Femur (tissue), 1 donor: ENCODE data around the gene HPSE2.

Experiments used
- DNase-seq: peaks from one replicate; pipeline ENCODE4 v3.0.0-alpha.2; 2017

Gene HPSE2

GRCh38 chr10:98667081-98667480 is 568.6 kb downstream of the HPSE2 start:
- DNase-seq = no peak

GRCh38 chr10:98666276-98666675 is 569.4 kb downstream of the HPSE2 start:
- DNase-seq = no peak

- DNase-seq = no peak
These were observed 571.2 kb downstream of the HPSE2 start for GRCh38 chr10:98664329-98665042.

GRCh38 chr10:98659951-98660350 is 575.7 kb downstream of the HPSE2 start:
- no peak for DNase-seq

- DNase-seq = no peak
These were observed 580.2 kb downstream of the HPSE2 start for GRCh38 chr10:98655492-98655891.

GRCh38 chr10:98649170-98649569 is 586.5 kb downstream of the HPSE2 start:
- no peak for DNase-seq

- no peak for DNase-seq
These were observed 588.4 kb downstream of the HPSE2 start for GRCh38 chr10:98646998-98647917.

GRCh38 chr10:98644466-98644865 is 591.2 kb downstream of the HPSE2 start:
- no peak for DNase-seq

GRCh38 chr10:98642281-98642680 is 593.4 kb downstream of the HPSE2 start:
- no peak for DNase-seq

GRCh38 chr10:98638920-98639319 is 596.7 kb downstream of the HPSE2 start:
- no peak for DNase-seq

GRCh38 chr10:98636921-98637329 is 598.7 kb downstream of the HPSE2 start:
- no peak for DNase-seq

- DNase-seq = no peak
These were observed 603.0 kb downstream of the HPSE2 start for GRCh38 chr10:98632456-98633150.

GRCh38 chr10:98628206-98628605 is 607.4 kb downstream of the HPSE2 start:
- DNase-seq = no peak

- no peak for DNase-seq
These were observed 607.9 kb downstream of the HPSE2 start for GRCh38 chr10:98627711-98628110.

- no peak for DNase-seq
These were observed 610.7 kb downstream of the HPSE2 start for GRCh38 chr10:98624963-98625362.

GRCh38 chr10:98623176-98623575 is 612.5 kb downstream of the HPSE2 start:
- DNase-seq = no peak

GRCh38 chr10:98621630-98622029 is 614.0 kb downstream of the HPSE2 start:
- no peak for DNase-seq

- DNase-seq = no peak
These were observed 615.1 kb downstream of the HPSE2 start for GRCh38 chr10:98620503-98620902.

- no peak for DNase-seq
These were observed 616.2 kb downstream of the HPSE2 start for GRCh38 chr10:98619446-98619845.

- no peak for DNase-seq
These were observed 617.6 kb downstream of the HPSE2 start for GRCh38 chr10:98617906-98618520.

GRCh38 chr10:98613446-98613845 is 622.2 kb downstream of the HPSE2 start:
- DNase-seq = no peak

- DNase-seq = no peak
These were observed 624.2 kb downstream of the HPSE2 start for GRCh38 chr10:98611436-98611835.

- no peak for DNase-seq
These were observed 624.8 kb downstream of the HPSE2 start for GRCh38 chr10:98610836-98611235.
